Mononuclear cell (primary cell): ENCODE data around the gene OR6T1. TPM values are rescaled to one million over a fixed set of nuclear protein-coding genes. Genes with fewer than 3 reads are reported as not detected.

ENCODE experiments used
- H3K27me3 ChIP-seq: 2 replicates; pipeline ENCODE4 v1.6.0; 2011; ENCODE audit warnings: low read length, control low read depth; ENCODE audit not compliant: insufficient read depth
- H3K4me1 ChIP-seq: 2 replicates; pipeline ENCODE4 v1.5.1; 2011; ENCODE audit warnings: mild to moderate bottlenecking, low read length, control low read depth; ENCODE audit not compliant: insufficient read depth
- H3K4me3 ChIP-seq: 2 replicates; pipeline ENCODE4 v1.5.1; 2011; ENCODE audit warnings: mild to moderate bottlenecking, low read length, moderate library complexity
- H3K9me3 ChIP-seq: 2 replicates; pipeline ENCODE4 v1.5.1; 2011; ENCODE audit warnings: low read depth, mild to moderate bottlenecking, control low read depth, low read length
- total RNA-seq: library from RNA; depleted of rRNA; stranded (reverse); fragments of >200 nt; gene quantifications from one replicate; pipeline ENCODE4 v1.2.3, GENCODE V29; 2012

The OR6T1 gene
- not detected for total RNA-seq

GRCh38 chr11:123943738-123944137, at the start of gene OR6T1:
TSS of gene OR6T1 (minus strand) at chr11:123943838. CDS start at chr11:123943838, 0 bp downstream.
- H3K9me3 ChIP-seq: no peaks in the 10 kb centered on the region
- no peaks in the 10 kb centered on the region for H3K4me1 ChIP-seq
- no peak within 1 kb of the TSS for H3K4me3 ChIP-seq
- no peaks in the 10 kb centered on the region for H3K27me3 ChIP-seq

- Histone ChIP-seq H3K9me3 (no peaks in the 10 kb centered on the region), H3K4me3 (no peak overlapping the region), H3K27me3 (no peaks in the 10 kb centered on the region), H3K4me1 (no peaks in the 10 kb centered on the region)
Measured at GRCh38 chr11:123979311-123979710, 35.7 kb upstream of the OR6T1 start.

- Histone ChIP-seq H3K4me1 (no peaks in the 10 kb centered on the region), H3K4me3 (no peak within 1 kb of the TSS), H3K9me3 (no peaks in the 10 kb centered on the region), H3K27me3 (no peaks in the 10 kb centered on the region)
Measured at GRCh38 chr11:123977731-123978347, 34.2 kb upstream of the OR6T1 start, which contains the start of gene OR10S1. TSS of gene OR10S1 (minus strand) at chr11:123977781. CDS start at chr11:123977664, 117 bp downstream.

- H3K9me3 ChIP-seq: no peaks in the 10 kb centered on the region
- H3K4me3 ChIP-seq: no peak overlapping the region
- no peaks in the 10 kb centered on the region for H3K27me3 ChIP-seq
- H3K4me1 ChIP-seq: no peaks in the 10 kb centered on the region
Measured at GRCh38 chr11:123976770-123977560, 33.3 kb upstream of the OR6T1 start.

GRCh38 chr11:123973816-123974215, 30.2 kb upstream of the OR6T1 start:
- H3K27me3 ChIP-seq: no peaks in the 10 kb centered on the region
- no peak overlapping the region for H3K4me3 ChIP-seq
- H3K9me3 ChIP-seq: no peaks in the 10 kb centered on the region
- H3K4me1 ChIP-seq: no peaks in the 10 kb centered on the region

- no peaks in the 10 kb centered on the region for H3K9me3 ChIP-seq
- H3K4me3 ChIP-seq: no peak overlapping the region
- H3K27me3 ChIP-seq: peaks cover 6% of the 10 kb centered on the region
- no peaks in the 10 kb centered on the region for H3K4me1 ChIP-seq
Measured at GRCh38 chr11:123956752-123957151, 13.1 kb upstream of the OR6T1 start.

GRCh38 chr11:123945132-123945531, 1.5 kb upstream of the OR6T1 start:
- no peak overlapping the region for H3K4me3 ChIP-seq
- no peaks in the 10 kb centered on the region for H3K27me3 ChIP-seq
- no peaks in the 10 kb centered on the region for H3K9me3 ChIP-seq
- no peaks in the 10 kb centered on the region for H3K4me1 ChIP-seq

- no peaks in the 10 kb centered on the region for H3K9me3 ChIP-seq
- no peak overlapping the region for H3K4me3 ChIP-seq
- H3K4me1 ChIP-seq: no peaks in the 10 kb centered on the region
- no peaks in the 10 kb centered on the region for H3K27me3 ChIP-seq
Measured at GRCh38 chr11:123942413-123942812, 1.2 kb downstream of the OR6T1 start.

- H3K27me3 ChIP-seq: no peaks in the 10 kb centered on the region
- no peaks in the 10 kb centered on the region for H3K9me3 ChIP-seq
- H3K4me1 ChIP-seq: no peaks in the 10 kb centered on the region
- no peak within 1 kb of the TSS for H3K4me3 ChIP-seq
Measured at GRCh38 chr11:123939317-123939716, 4.3 kb downstream of the OR6T1 start, which contains the start of gene OR4D5. TSS of gene OR4D5 (plus strand) at chr11:123939617. CDS start at chr11:123939617, 0 bp downstream.

- H3K27me3 ChIP-seq: no peaks in the 10 kb centered on the region
- no peaks in the 10 kb centered on the region for H3K9me3 ChIP-seq
- H3K4me1 ChIP-seq: no peaks in the 10 kb centered on the region
- H3K4me3 ChIP-seq: no peak overlapping the region
Measured at GRCh38 chr11:123924027-123924426, 19.6 kb downstream of the OR6T1 start.

- H3K4me3 ChIP-seq: no peak overlapping the region
- H3K4me1 ChIP-seq: no peaks in the 10 kb centered on the region
- no peaks in the 10 kb centered on the region for H3K27me3 ChIP-seq
- H3K9me3 ChIP-seq: no peaks in the 10 kb centered on the region
Measured at GRCh38 chr11:123920943-123921342, 22.7 kb downstream of the OR6T1 start.

- H3K4me1 ChIP-seq: no peaks in the 10 kb centered on the region
- H3K9me3 ChIP-seq: no peaks in the 10 kb centered on the region
- no peak overlapping the region for H3K4me3 ChIP-seq
- no peaks in the 10 kb centered on the region for H3K27me3 ChIP-seq
Measured at GRCh38 chr11:123905826-123906225, 37.8 kb downstream of the OR6T1 start.

GRCh38 chr11:123904932-123905331, 38.7 kb downstream of the OR6T1 start:
- no peaks in the 10 kb centered on the region for H3K4me1 ChIP-seq
- H3K4me3 ChIP-seq: no peak overlapping the region
- H3K27me3 ChIP-seq: no peaks in the 10 kb centered on the region

GRCh38 chr11:123903932-123904331, 39.7 kb downstream of the OR6T1 start:
- H3K27me3 ChIP-seq: no peaks in the 10 kb centered on the region
- H3K9me3 ChIP-seq: no peaks in the 10 kb centered on the region
- H3K4me3 ChIP-seq: no peak overlapping the region
- H3K4me1 ChIP-seq: no peaks in the 10 kb centered on the region

More at GRCh38 chr11:123904932-123905331, 38.7 kb downstream of the OR6T1 start:
- no peaks in the 10 kb centered on the region for H3K9me3 ChIP-seq

- no peak within 1 kb of the TSS for H3K4me3 ChIP-seq
- H3K4me1 ChIP-seq: no peaks in the 10 kb centered on the region
- H3K27me3 ChIP-seq: no peaks in the 10 kb centered on the region
- H3K9me3 ChIP-seq: no peaks in the 10 kb centered on the region
Measured at GRCh38 chr11:123901867-123902266, 41.8 kb downstream of the OR6T1 start, which contains the start of gene OR8D4. TSS of gene OR8D4 (plus strand) at chr11:123902167. CDS start at chr11:123906432, 4,265 bp downstream.
